BJ (cell line): ENCODE measurements around the gene LRP6. TPM values are rescaled to one million over a fixed set of nuclear protein-coding genes. Genes with fewer than 3 reads are reported as not detected.

Experiments
- CTCF ChIA-PET: fragments of 350-600 bp; formaldehyde crosslinking; extraction: SDS; loops from one replicate; lab custom pipeline; 2021; ENCODE audit warnings: antibody characterized with exemption, inconsistent platforms; lab: Yijun Ruan, JAX
- POLR2A ChIA-PET: fragments of 300-600 bp; sonication (Branson Sonifier 250); formaldehyde crosslinking; extraction: SDS; loops from one replicate; lab custom pipeline; 2021; ENCODE audit warnings: antibody characterized with exemption; lab: Charles Lee
- DNase-seq: peaks from one replicate; pipeline ENCODE4 v3.0.0-alpha.2; 2011; ENCODE audit warnings: low read depth
- H3K27me3 ChIP-seq: 2 replicates; pipeline ENCODE4 v1.6.0; 2011; ENCODE audit warnings: low read length; ENCODE audit not compliant: control insufficient read depth, insufficient read depth
- H3K36me3 ChIP-seq: 2 replicates; pipeline ENCODE4 v1.5.1; 2011; ENCODE audit warnings: low read length; ENCODE audit not compliant: control insufficient read depth, insufficient read depth
- H3K4me3 ChIP-seq: 2 replicates; pipeline ENCODE4 v1.5.1; 2011; ENCODE audit warnings: low read depth, mild to moderate bottlenecking, control low read depth, low read length
- polyA plus RNA-seq: library from polyadenylated mRNA; depleted of rRNA; stranded (reverse); fragments of >200 nt; gene quantifications from 2 replicates; pipeline ENCODE4 v1.2.3, GENCODE V29; 2011
- TF ChIP-seq, protein P1 (sequence below): IDR thresholded peaks from 2 replicates; pipeline ENCODE4 v1.5.1; 2011; ENCODE audit warnings: low read depth, mild to moderate bottlenecking, control low read depth, inconsistent platforms, low read length, moderate library complexity; ENCODE audit not compliant: insufficient read depth

The LRP6 gene
- polyA plus RNA-seq, 1 experiment = 28.9 TPM

DNA sequence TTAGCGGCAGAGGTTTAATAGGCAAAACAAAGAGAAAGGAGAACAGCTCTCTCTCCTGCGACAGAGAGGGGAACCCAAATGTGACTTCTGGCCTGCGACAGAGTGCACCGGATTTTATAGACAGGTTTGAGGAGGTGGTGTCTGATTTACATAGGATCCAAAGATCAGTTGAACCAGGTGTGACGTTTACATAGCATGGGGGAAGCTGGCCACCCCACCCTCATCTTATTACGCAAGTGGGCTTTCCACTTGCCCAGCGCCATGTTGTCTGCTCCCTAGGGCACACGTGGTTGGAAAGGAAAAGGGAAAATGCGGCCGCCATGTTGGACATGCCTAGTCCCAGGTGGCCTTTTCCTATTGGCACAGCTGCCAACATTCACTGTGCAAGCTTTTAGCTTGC lies 178.7 kb downstream of the LRP6 start:
- no peaks in the 10 kb centered on the region for H3K36me3 ChIP-seq
- TF ChIP-seq, protein P1, sequence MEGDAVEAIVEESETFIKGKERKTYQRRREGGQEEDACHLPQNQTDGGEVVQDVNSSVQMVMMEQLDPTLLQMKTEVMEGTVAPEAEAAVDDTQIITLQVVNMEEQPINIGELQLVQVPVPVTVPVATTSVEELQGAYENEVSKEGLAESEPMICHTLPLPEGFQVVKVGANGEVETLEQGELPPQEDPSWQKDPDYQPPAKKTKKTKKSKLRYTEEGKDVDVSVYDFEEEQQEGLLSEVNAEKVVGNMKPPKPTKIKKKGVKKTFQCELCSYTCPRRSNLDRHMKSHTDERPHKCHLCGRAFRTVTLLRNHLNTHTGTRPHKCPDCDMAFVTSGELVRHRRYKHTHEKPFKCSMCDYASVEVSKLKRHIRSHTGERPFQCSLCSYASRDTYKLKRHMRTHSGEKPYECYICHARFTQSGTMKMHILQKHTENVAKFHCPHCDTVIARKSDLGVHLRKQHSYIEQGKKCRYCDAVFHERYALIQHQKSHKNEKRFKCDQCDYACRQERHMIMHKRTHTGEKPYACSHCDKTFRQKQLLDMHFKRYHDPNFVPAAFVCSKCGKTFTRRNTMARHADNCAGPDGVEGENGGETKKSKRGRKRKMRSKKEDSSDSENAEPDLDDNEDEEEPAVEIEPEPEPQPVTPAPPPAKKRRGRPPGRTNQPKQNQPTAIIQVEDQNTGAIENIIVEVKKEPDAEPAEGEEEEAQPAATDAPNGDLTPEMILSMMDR = no peak
- DNase-seq = no peak
- H3K4me3 ChIP-seq = no peak overlapping the region
- POLR2A ChIA-PET = no interaction called here
- peaks cover 3% of the 10 kb centered on the region; the same call in 1 of the 2 replicates for H3K27me3 ChIP-seq
- CTCF ChIA-PET = interaction anchor here (0.6 to 1.4 kb wide), 2 partner anchors 53 to 240 kb away, joined by 3 to 6 read pairs; no protein-coding TSS in a partner anchor

DNA sequence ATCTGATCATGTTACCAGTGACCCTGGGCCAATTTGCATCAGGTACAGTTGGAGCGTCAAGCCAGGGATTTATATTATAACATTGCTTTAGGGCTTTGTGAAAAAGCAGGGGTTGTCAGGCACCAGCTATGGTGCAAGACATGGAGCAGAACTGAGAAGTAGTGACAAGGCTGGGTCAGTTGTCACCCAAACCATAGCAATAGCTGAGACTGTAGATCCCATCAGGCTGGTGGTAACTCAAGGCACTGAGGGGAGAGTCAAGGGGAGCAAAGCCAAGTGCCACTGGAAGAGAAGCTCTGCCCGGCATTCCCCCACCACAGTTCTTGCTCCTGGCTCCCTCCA lies 179.2 kb downstream of the LRP6 start:
- H3K36me3 ChIP-seq = no peaks in the 10 kb centered on the region
- CTCF ChIA-PET = interaction anchor here (0.6 to 1.4 kb wide), 4 partner anchors 10 to 245 kb away, joined by 3 to 6 read pairs (median 4); no protein-coding TSS in a partner anchor
- POLR2A ChIA-PET = no interaction called here

DNA sequence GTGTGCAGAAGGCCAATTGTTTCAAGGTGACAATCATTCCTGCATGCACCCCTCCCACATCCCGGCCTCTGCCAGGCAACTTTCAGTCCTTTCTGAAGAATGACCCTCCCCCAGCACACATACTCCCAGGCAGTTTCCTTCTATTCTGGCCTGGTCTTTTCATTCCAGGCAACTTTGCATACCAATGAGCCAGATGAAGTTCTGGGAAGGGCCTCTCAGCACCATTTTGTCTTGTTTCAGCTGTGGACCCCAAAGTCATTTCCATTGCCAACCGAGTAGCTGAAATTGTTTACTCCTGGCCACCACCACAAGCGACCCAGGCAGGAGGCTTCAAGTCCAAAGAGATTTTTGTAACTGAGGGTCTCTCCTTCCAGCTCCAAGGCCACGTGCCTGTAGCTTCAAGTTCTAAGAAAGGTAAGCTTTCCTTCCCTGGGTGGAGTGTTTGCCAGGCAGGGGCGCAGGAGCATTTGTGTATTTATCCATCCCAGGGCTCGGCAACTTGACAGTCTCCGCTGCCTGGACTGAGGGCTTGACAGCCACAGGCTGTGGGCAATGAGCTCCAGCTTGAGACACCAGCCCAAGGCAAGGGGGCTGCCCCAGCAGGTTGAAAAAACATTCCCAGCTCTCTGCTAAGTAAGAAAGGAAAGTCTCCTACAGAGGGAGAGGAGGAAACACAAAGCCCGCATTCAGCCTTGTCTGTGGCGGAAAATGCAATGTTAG lies 179.7 kb downstream of the LRP6 start:
- ChIA-PET POLR2A (no interaction called here), CTCF (interaction anchor here (1.2 to 2.8 kb wide), 4 partner anchors 10 to 248 kb away, joined by 3 to 7 read pairs (median 6); no protein-coding TSS in a partner anchor)
- no peak for DNase-seq
- no peak overlapping the region for H3K4me3 ChIP-seq
- peaks cover 3% of the 10 kb centered on the region; the same call in 1 of the 2 replicates for H3K27me3 ChIP-seq
- H3K36me3 ChIP-seq = no peaks in the 10 kb centered on the region
- TF ChIP-seq, protein P1 = no peak

More for the DNA sequence above, 179.2 kb downstream of the LRP6 start:
- Histone ChIP-seq H3K27me3 (peaks cover 3% of the 10 kb centered on the region; the same call in 1 of the 2 replicates), H3K4me3 (no peak overlapping the region)
- TF ChIP-seq, protein P1 = no peak
- DNase-seq = no peak

DNA sequence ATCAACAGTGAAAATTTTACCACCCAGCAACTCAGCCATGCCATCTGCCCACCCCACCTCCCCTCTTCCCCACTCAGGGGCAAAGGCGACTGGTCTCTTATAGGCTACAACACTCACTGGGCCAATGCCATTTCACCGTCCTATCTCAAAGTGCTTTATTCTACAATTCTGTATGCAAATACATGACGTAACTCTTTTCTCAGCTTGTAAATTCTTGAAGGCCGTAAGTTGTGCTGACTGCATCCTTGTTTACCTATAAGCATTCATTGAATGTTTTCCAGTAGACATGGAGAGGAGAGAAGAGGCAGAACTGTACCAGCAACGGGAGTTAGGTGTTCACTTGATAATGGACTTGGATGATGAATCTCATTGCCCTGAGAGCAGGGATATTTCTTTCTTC lies 180.5 kb downstream of the LRP6 start:
- ChIA-PET CTCF (interaction anchor here (1.2 to 2.8 kb wide), 3 partner anchors 9 to 248 kb away, joined by 6 to 12 read pairs (median 7); no protein-coding TSS in a partner anchor), POLR2A (no interaction called here)
- Histone ChIP-seq H3K4me3 (no peak overlapping the region), H3K27me3 (no peaks in the 10 kb centered on the region), H3K36me3 (no peaks in the 10 kb centered on the region)
- TF ChIP-seq, protein P1 = no peak
- no peak for DNase-seq

DNA sequence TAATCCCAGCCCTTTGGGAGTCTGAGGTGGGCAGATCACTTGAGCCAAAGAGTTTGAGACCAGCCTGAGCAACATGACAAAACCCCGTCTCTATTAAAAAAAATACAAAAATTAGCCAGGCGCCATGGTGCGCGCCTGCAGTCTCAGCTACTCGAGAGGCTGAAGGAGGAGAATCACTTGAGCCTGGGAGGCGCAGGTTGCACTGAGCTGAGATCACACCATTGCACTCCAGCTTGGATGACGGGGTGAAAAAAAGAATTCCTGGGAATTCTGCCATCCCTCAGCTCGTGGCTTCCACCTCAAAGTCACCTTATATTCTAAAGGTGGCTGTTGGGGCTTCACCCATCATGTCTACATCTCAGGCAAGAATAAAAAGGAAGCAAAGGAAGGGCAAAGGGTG lies 183.2 kb downstream of the LRP6 start:
- DNase-seq = no peak
- ChIA-PET POLR2A (no interaction called here), CTCF (interaction anchor here (4.7 kb wide), 1 partner anchor 244 kb away, joined by 48 read pairs; no protein-coding TSS in a partner anchor)
- H3K36me3 ChIP-seq = no peaks in the 10 kb centered on the region
- no peaks in the 10 kb centered on the region for H3K27me3 ChIP-seq
- H3K4me3 ChIP-seq = no peak overlapping the region
- TF ChIP-seq, protein P1 = no peak
